Testis (tissue), 3 donors: Measurements from ENCODE around the gene TBC1D21. TPM values are rescaled to one million over a fixed set of nuclear protein-coding genes. Genes with fewer than 3 reads are reported as not detected.
A peak's percentile ranks its signal among the peaks of the same experiment; 100 is the strongest.

Experiments used
- DNase-seq: peaks from one replicate; pipeline ENCODE4 v3.0.0-alpha.2; 2019
- H3K27ac ChIP-seq, 2 donors: fragments of 200-600 bp; sonication (generic); one replicate each; pipeline ENCODE4 v1.5.1; 2019
- H3K27me3 ChIP-seq: fragments of 200-600 bp; sonication (generic); one replicate; pipeline ENCODE4 v1.5.1; 2019
- H3K36me3 ChIP-seq: fragments of 200-600 bp; sonication (generic); one replicate; pipeline ENCODE4 v1.5.1; 2017; ENCODE audit warnings: low read depth; ENCODE audit errors: missing control alignments
- H3K4me1 ChIP-seq: fragments of 200-600 bp; sonication (generic); one replicate; pipeline ENCODE4 v1.5.1; 2019
- H3K4me3 ChIP-seq, 2 donors: fragments of 200-600 bp; sonication (generic); one replicate each; pipeline ENCODE4 v1.5.1; 2017 to 2019
- H3K9me3 ChIP-seq: fragments of 200-600 bp; sonication (generic); one replicate; pipeline ENCODE4 v1.5.1; 2017
- POLR2A ChIP-seq: fragments of 450-650 bp; IDR thresholded peaks from one replicate; pipeline ENCODE4 v1.6.1; 2017; ENCODE audit warnings: antibody characterized with exemption, mild to moderate bottlenecking, moderate library complexity
- WGBS, 2 donors: methylation state at CpG; one replicate each; pipeline ENCODE4 v1.1.5; 2018; 5-methylcytosine and 5-hydroxymethylcytosine counted together
- intact Hi-C: fragments of 100-400 bp; cut with DNase I; formaldehyde crosslinking; loops from one replicate; pipeline ENCODE4 v1.15.1; 2023; ENCODE audit warnings: low total_unique reads
- polyA plus RNA-seq: library from polyadenylated mRNA; stranded (reverse); fragments of 350-450 nt; fragmentation: Illumina TruSeq; extraction: RNeasy Lipid Tissue Mini Kit (QIAGEN cat#74804); gene quantifications from one replicate; pipeline ENCODE4 v1.2.3, GENCODE V29; 2014; ENCODE audit warnings: low read depth, low replicate concordance; ENCODE audit not compliant: insufficient read depth
- total RNA-seq, 2 donors: library from RNA; depleted of rRNA; stranded (reverse); fragments of >200 nt; gene quantifications; one replicate each; pipeline ENCODE4 v1.2.3, GENCODE V29; 2016
- TF ChIP-seq, protein P1 (sequence below), 3 experiments: fragments of 450-650 bp in 2 of 3; fragments of 200-600 bp in 1 of 3; sonication (generic) in 1 of 3; IDR thresholded peaks; one replicate each; pipeline ENCODE4 v1.5.1; 2016 to 2019; ENCODE audit warnings: antibody characterized with exemption in 3 of 3, mild to moderate bottlenecking in 2 of 3, moderate library complexity in 1 of 3

The TBC1D21 gene
- total and polyA plus RNA-seq, 3 donors from 2014 or later, result 17.9 to 80.2 (median 47.6) TPM

DNA sequence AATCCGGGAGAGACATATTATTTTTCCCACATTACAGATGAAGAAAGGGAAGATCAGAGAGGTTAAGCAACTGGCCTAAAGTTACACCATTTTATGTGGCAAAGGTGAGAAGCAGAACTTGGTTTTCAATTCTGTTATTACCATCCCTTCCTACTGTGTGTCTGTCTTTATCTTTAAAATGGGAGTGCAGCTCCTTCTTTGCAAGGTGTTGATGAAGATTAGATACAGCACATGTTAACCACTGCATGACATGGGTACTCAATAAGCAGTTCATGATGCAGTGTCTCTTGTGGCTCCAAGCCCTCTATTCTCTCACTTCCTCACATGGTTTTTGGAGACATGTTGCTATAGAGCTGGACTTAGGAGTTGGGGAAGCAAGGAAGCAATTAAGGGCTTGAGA, 23.1 kb upstream of the TBC1D21 start:
- DNase-seq, result no peak
- no peak overlapping the region for H3K27ac ChIP-seq
- intact Hi-C loops, result no loop called here
- H3K4me3 ChIP-seq, result no peak overlapping the region
- H3K4me1 ChIP-seq, result no peaks in the 10 kb centered on the region
- H3K27me3 ChIP-seq, result no peaks in the 10 kb centered on the region
- WGBS, 2 donors, result 84 to 97% methylated on average over 1 of the region's 1 CpG
- no peak for TF ChIP-seq POLR2A
- TF ChIP-seq, protein P1, sequence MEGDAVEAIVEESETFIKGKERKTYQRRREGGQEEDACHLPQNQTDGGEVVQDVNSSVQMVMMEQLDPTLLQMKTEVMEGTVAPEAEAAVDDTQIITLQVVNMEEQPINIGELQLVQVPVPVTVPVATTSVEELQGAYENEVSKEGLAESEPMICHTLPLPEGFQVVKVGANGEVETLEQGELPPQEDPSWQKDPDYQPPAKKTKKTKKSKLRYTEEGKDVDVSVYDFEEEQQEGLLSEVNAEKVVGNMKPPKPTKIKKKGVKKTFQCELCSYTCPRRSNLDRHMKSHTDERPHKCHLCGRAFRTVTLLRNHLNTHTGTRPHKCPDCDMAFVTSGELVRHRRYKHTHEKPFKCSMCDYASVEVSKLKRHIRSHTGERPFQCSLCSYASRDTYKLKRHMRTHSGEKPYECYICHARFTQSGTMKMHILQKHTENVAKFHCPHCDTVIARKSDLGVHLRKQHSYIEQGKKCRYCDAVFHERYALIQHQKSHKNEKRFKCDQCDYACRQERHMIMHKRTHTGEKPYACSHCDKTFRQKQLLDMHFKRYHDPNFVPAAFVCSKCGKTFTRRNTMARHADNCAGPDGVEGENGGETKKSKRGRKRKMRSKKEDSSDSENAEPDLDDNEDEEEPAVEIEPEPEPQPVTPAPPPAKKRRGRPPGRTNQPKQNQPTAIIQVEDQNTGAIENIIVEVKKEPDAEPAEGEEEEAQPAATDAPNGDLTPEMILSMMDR (IDR thresholded peaks at IDR 0.05), result no peak
- H3K36me3 ChIP-seq, result no peaks in the 10 kb centered on the region
- H3K9me3 ChIP-seq, result no peaks in the 10 kb centered on the region

GRCh38 chr15:73851689-73852088, 21.7 kb upstream of the TBC1D21 start:
- intact Hi-C loops, result no loop called here
- DNase-seq, result peak; percentile 56

DNA sequence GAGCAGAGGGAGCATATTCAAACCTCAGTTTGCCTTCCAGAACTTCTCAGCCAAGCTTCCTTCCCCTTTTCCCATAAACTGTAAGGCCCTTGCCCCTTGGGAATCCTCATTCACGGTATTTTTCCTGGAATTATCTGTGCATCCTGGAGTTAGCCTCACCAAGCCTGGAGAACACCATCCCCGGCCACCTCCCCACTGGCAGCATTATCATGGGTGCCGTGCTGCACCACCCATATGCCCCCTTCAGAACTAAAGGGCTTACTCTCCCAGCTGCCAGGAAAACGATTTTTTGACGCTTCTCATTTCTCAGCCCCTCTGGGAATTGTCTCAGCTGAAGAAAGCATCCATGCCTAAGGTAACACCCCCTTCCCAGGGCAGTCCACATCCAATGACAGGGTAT, 20.9 kb upstream of the TBC1D21 start:
- TF ChIP-seq, protein P1 (IDR thresholded peaks at IDR 0.05), result no peak
- TF ChIP-seq POLR2A, result no peak
- H3K27ac ChIP-seq, result no peak overlapping the region
- H3K4me1 ChIP-seq, result no peaks in the 10 kb centered on the region
- intact Hi-C loops, result no loop called here
- H3K4me3 ChIP-seq, result no peak overlapping the region
- no peaks in the 10 kb centered on the region for H3K9me3 ChIP-seq
- 75 to 76% methylated on average over 5 of the region's 5 CpGs for WGBS, 2 donors
- H3K36me3 ChIP-seq, result no peaks in the 10 kb centered on the region
- no peak for DNase-seq
- no peaks in the 10 kb centered on the region for H3K27me3 ChIP-seq

More at GRCh38 chr15:73851689-73852088, 21.7 kb upstream of the TBC1D21 start:
- Histone ChIP-seq H3K27ac (no peak overlapping the region), H3K36me3 (no peaks in the 10 kb centered on the region), H3K4me1 (no peaks in the 10 kb centered on the region), H3K27me3 (no peaks in the 10 kb centered on the region), H3K9me3 (no peaks in the 10 kb centered on the region), H3K4me3 (no peak overlapping the region)
- WGBS, 2 donors, result 18 to 19% methylated on average over 4 of the region's 4 CpGs
- TF ChIP-seq, protein P1 (IDR thresholded peaks at IDR 0.05), result no peak
- no peak for TF ChIP-seq POLR2A

- TF ChIP-seq, protein P1 (IDR thresholded peaks at IDR 0.05), result no peak
- TF ChIP-seq POLR2A, result no peak
- H3K4me3 ChIP-seq, result no peak overlapping the region
- 54 to 68% methylated on average over 4 of the region's 4 CpGs for WGBS, 2 donors
- no peaks in the 10 kb centered on the region for H3K4me1 ChIP-seq
- no peaks in the 10 kb centered on the region for H3K9me3 ChIP-seq
- no peak overlapping the region for H3K27ac ChIP-seq
- H3K36me3 ChIP-seq, result no peaks in the 10 kb centered on the region
- no peaks in the 10 kb centered on the region for H3K27me3 ChIP-seq
- no peak for DNase-seq
- intact Hi-C loops, result no loop called here
Measured at GRCh38 chr15:73854265-73854664, 19.1 kb upstream of the TBC1D21 start.

GRCh38 chr15:73856458-73857192, 16.7 kb upstream of the TBC1D21 start:
- no peak for TF ChIP-seq POLR2A
- TF ChIP-seq, protein P1 (IDR thresholded peaks at IDR 0.05), result no peak
- H3K4me3 ChIP-seq, result no peak overlapping the region
- WGBS, 2 donors, result 61 to 73% methylated on average over 13 to 14 of the region's 14 CpGs
- no peaks in the 10 kb centered on the region for H3K4me1 ChIP-seq
- H3K27me3 ChIP-seq, result no peaks in the 10 kb centered on the region
- H3K27ac ChIP-seq, result no peak overlapping the region
- H3K36me3 ChIP-seq, result no peaks in the 10 kb centered on the region
- intact Hi-C loops, result no loop called here
- no peaks in the 10 kb centered on the region for H3K9me3 ChIP-seq
- no peak for DNase-seq
